Keratinocyte (primary cell): ENCODE data around the gene NR0B1. TPM values are rescaled to one million over a fixed set of nuclear protein-coding genes. Genes with fewer than 3 reads are reported as not detected.

ENCODE experiments used
- DNase-seq: peaks from one replicate; pipeline ENCODE4 v3.0.0-alpha.2; 2011; ENCODE audit warnings: low read depth, missing footprints, low spot score
- FAIRE-seq: peaks from 2 replicates; lab custom pipeline; 2011; peaks lifted over from hg19 to GRCh38; lab: Jason Lieb, UNC
- H2AFZ ChIP-seq: 2 replicates; pipeline ENCODE4 v1.6.0; 2012; ENCODE audit warnings: low read length, control low read depth, inconsistent platforms; ENCODE audit not compliant: control insufficient read depth
- H3K27ac ChIP-seq: 2 replicates; pipeline ENCODE4 v1.5.1; 2011; ENCODE audit warnings: low read length; ENCODE audit not compliant: control insufficient read depth, insufficient read depth
- H3K27me3 ChIP-seq: 3 replicates; pipeline ENCODE4 v1.6.0; 2011; ENCODE audit warnings: low read length; ENCODE audit not compliant: control insufficient read depth, insufficient read depth; ENCODE audit errors: extremely low read depth
- H3K36me3 ChIP-seq, 2 experiments: 2 replicates in 1 of 2; 3 replicates in 1 of 2; pipeline ENCODE4 v1.5.1; 2011; ENCODE audit warnings: low read length in 2 of 2, mild to moderate bottlenecking in 1 of 2; ENCODE audit not compliant: control insufficient read depth in 2 of 2, insufficient read depth in 2 of 2; ENCODE audit errors: extremely low read depth in 1 of 2
- H3K4me1 ChIP-seq: 3 replicates; pipeline ENCODE4 v1.5.1; 2011; ENCODE audit warnings: low read length; ENCODE audit not compliant: control insufficient read depth, insufficient read depth; ENCODE audit errors: extremely low read depth
- H3K4me2 ChIP-seq: 3 replicates; pipeline ENCODE4 v1.6.0; 2011; ENCODE audit warnings: low read depth, low read length; ENCODE audit not compliant: control insufficient read depth, insufficient read depth; ENCODE audit errors: extremely low read depth
- H3K4me3 ChIP-seq, 3 experiments: fragments of 200-600 bp in 1 of 3; sonication (generic) in 1 of 3; 2 replicates in 2 of 3; 3 replicates in 1 of 3; pipeline ENCODE4 v1.5.1; 2011 to 2016; ENCODE audit warnings: low read length in 3 of 3, mild to moderate bottlenecking in 3 of 3, control low read depth in 2 of 3, inconsistent platforms in 1 of 3, low read depth in 1 of 3, mixed read lengths in 1 of 3, mixed run types in 1 of 3, moderate library complexity in 1 of 3; ENCODE audit not compliant: control insufficient read depth in 2 of 3, insufficient read depth in 2 of 3; ENCODE audit errors: extremely low read depth in 1 of 3
- H3K79me2 ChIP-seq: 2 replicates; pipeline ENCODE4 v1.6.0; 2012; ENCODE audit warnings: low read length; ENCODE audit not compliant: control insufficient read depth, insufficient read depth
- H3K9ac ChIP-seq: 3 replicates; pipeline ENCODE4 v1.6.0; 2011; ENCODE audit warnings: low read length; ENCODE audit not compliant: control insufficient read depth, insufficient read depth; ENCODE audit errors: extremely low read depth
- H3K9me1 ChIP-seq: 3 replicates; pipeline ENCODE4 v1.6.0; 2011; ENCODE audit warnings: low read length; ENCODE audit not compliant: control insufficient read depth, insufficient read depth; ENCODE audit errors: extremely low read depth
- H3K9me3 ChIP-seq: 2 replicates; pipeline ENCODE4 v1.5.1; 2012; ENCODE audit warnings: low read depth, low read length; ENCODE audit not compliant: control insufficient read depth
- H4K20me1 ChIP-seq: 3 replicates; pipeline ENCODE4 v1.6.0; 2011; ENCODE audit warnings: low read length; ENCODE audit not compliant: control insufficient read depth, insufficient read depth; ENCODE audit errors: extremely low read depth
- EZH2 ChIP-seq: IDR thresholded peaks from one replicate; pipeline ENCODE4 v1.6.1; 2012; ENCODE audit warnings: inconsistent platforms, mild to moderate bottlenecking, low read length, moderate library complexity
- dilution Hi-C: fragments of 300-500 bp; cut with MboI; formaldehyde crosslinking; loops from one replicate; pipeline ENCODE4 v1.7.0; 2020; ENCODE audit warnings: low sequenced_read_pairs; ENCODE audit not compliant: extremely low pct_ligation_motif_present
- polyA plus RNA-seq, 5 experiments: library from polyadenylated mRNA; depleted of rRNA in 3 of 5; stranded (reverse) in 3 of 5; stranded (forward) in 1 of 5; unstranded in 1 of 5; fragments of >200 nt; gene quantifications; 1 replicate in 1 of 5; 2 replicates in 3 of 5; 3 replicates in 1 of 5; pipeline versions ENCODE4 v1.2.1 to v1.2.3, GENCODE V29; 2011 to 2012; ENCODE audit warnings: missing spikeins in 2 of 5, low read depth in 1 of 5, low replicate concordance in 1 of 5
- TF ChIP-seq, protein P1 (sequence below), 3 experiments: IDR thresholded peaks in 1 of 3; conservative IDR thresholded peaks in 1 of 3; optimal IDR thresholded peaks in 1 of 3; 2 replicates in 2 of 3; 3 replicates in 1 of 3; pipeline versions ENCODE3 to v1.5.1; 2011; ENCODE audit warnings: low read length in 3 of 3, mild to moderate bottlenecking in 3 of 3, moderate library complexity in 2 of 3, control low read depth in 1 of 3, inconsistent platforms in 1 of 3; ENCODE audit not compliant: insufficient read depth in 2 of 3; ENCODE audit errors: extremely low read depth in 1 of 3

Gene NR0B1
- polyA plus RNA-seq, 1 donor (not counting 4 experiments of a cell fraction or from before 2014, with no cell fraction given): not detected

DNA sequence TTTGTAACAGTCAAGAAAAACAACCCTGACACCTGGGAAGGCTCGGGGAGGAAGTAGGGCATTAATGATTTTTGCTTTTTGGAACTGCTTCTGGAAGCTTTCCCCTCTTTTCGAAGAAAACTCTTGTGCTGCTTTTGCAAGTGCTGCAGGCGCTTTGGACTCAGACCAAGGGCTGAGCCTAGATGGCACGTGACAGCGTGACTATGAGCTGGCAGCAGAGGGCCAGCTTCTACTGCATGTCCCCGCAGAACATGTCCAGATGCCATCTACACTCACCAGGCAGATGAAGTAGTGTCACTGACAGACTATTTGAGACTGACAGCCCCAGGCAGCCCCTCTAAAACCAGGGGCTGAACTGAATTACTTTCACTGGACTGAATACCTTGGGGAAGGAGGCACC is 6.2 kb downstream of the NR0B1 start:
- TF ChIP-seq, protein P1, sequence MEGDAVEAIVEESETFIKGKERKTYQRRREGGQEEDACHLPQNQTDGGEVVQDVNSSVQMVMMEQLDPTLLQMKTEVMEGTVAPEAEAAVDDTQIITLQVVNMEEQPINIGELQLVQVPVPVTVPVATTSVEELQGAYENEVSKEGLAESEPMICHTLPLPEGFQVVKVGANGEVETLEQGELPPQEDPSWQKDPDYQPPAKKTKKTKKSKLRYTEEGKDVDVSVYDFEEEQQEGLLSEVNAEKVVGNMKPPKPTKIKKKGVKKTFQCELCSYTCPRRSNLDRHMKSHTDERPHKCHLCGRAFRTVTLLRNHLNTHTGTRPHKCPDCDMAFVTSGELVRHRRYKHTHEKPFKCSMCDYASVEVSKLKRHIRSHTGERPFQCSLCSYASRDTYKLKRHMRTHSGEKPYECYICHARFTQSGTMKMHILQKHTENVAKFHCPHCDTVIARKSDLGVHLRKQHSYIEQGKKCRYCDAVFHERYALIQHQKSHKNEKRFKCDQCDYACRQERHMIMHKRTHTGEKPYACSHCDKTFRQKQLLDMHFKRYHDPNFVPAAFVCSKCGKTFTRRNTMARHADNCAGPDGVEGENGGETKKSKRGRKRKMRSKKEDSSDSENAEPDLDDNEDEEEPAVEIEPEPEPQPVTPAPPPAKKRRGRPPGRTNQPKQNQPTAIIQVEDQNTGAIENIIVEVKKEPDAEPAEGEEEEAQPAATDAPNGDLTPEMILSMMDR (optimal IDR thresholded peaks at IDR 0.05 in 1 of 3, IDR thresholded peaks at IDR 0.05 in 1 of 3, conservative IDR thresholded peaks at IDR 0.05 in 1 of 3; ENCODE audit: extremely low read depth in 1 of 3, insufficient read depth in 2 of 3, low read length in 3 of 3): no peak
- TF ChIP-seq EZH2: no peak
- peaks cover 9% of the 10 kb centered on the region for H3K4me1 ChIP-seq
- no peak overlapping the region for H3K27ac ChIP-seq
- H3K27me3 ChIP-seq: peaks cover 2% of the 10 kb centered on the region
- no peak overlapping the region for H3K4me2 ChIP-seq
- H3K4me3 ChIP-seq: no peak overlapping the region
- DNase-seq (no peak), FAIRE-seq (no peak)
- dilution Hi-C loops: no loop called here
- H4K20me1 ChIP-seq: no peaks in the 10 kb centered on the region
- H3K9ac ChIP-seq: no peak overlapping the region
- H3K79me2 ChIP-seq: no peaks in the 10 kb centered on the region
- H3K9me1 ChIP-seq: no peaks in the 10 kb centered on the region
- H3K36me3 ChIP-seq: no peaks in the 10 kb centered on the region
- no peaks in the 10 kb centered on the region for H3K9me3 ChIP-seq
- H2AFZ ChIP-seq: no peak overlapping the region

DNA sequence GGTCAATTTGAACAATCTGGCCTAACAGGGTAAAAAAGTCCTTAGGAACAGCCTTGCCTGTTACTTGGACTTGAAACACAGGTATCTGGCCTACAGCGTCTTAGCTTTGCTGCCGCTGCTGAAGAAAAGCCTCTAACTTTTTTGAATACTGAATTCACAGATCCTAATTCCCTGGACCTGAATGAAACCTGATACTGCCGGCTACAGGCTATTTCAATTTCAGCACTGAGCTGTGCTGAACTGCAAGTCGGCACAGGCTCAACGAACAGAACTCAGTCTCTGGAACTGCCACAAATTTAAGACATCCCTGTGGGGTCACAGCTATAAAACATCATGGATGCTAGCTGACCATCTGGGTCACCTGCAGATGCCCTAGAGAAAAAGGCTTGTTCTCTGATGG is 7.2 kb downstream of the NR0B1 start:
- no peaks in the 10 kb centered on the region for H4K20me1 ChIP-seq
- TF ChIP-seq, protein P1 (optimal IDR thresholded peaks at IDR 0.05 in 1 of 3, IDR thresholded peaks at IDR 0.05 in 1 of 3, conservative IDR thresholded peaks at IDR 0.05 in 1 of 3; ENCODE audit: extremely low read depth in 1 of 3, insufficient read depth in 2 of 3, low read length in 3 of 3): no peak
- TF ChIP-seq EZH2: no peak
- H3K9me3 ChIP-seq: no peaks in the 10 kb centered on the region
- peaks cover 9% of the 10 kb centered on the region for H3K4me1 ChIP-seq
- no peak overlapping the region for H3K9ac ChIP-seq
- no peaks in the 10 kb centered on the region for H3K9me1 ChIP-seq
- no peak overlapping the region for H2AFZ ChIP-seq
- H3K36me3 ChIP-seq: no peaks in the 10 kb centered on the region
- dilution Hi-C loops: no loop called here
- DNase-seq (no peak), FAIRE-seq (no peak)
- H3K27ac ChIP-seq: no peak overlapping the region
- no peaks in the 10 kb centered on the region for H3K79me2 ChIP-seq
- H3K27me3 ChIP-seq: no peaks in the 10 kb centered on the region
- no peak overlapping the region for H3K4me3 ChIP-seq
- peak overlapping the region; percentile 19 for H3K4me2 ChIP-seq
